Measurements from ENCODE around the gene TMEM18. TPM values are rescaled to one million over a fixed set of nuclear protein-coding genes. Genes with fewer than 3 reads are reported as not detected.

The TMEM18 gene
- polyA plus RNA-seq, 1 donor from 2014 or later, result 58.6 TPM

- H4K20me1 ChIP-seq (ENCODE audit: insufficient read depth), result no peaks in the 10 kb centered on the region
- H3K9me2 ChIP-seq (ENCODE audit: insufficient read depth, low read length), result no peaks in the 10 kb centered on the region
- H3K79me2 ChIP-seq (replicated peaks; ENCODE audit: insufficient read depth, low read length), result no peaks in the 10 kb centered on the region
- no peak overlapping the region for H3K9ac ChIP-seq (ENCODE audit: low read length)
- H2AFZ ChIP-seq (ENCODE audit: low read depth, low read length), result no peak overlapping the region
- no peak overlapping the region for H3K4me3 ChIP-seq (ENCODE audit: low read length)
- no peak overlapping the region for H3K27ac ChIP-seq (ENCODE audit: low read length)
- H3K27me3 ChIP-seq (ENCODE audit: insufficient read depth, low read depth, low read length), result no peaks in the 10 kb centered on the region
- H3K9me3 ChIP-seq (ENCODE audit: low read length), result no peaks in the 10 kb centered on the region
- no peaks in the 10 kb centered on the region for H3F3A ChIP-seq (ENCODE audit: insufficient read depth, low read length, poor library complexity, severe bottlenecking)
- no peaks in the 10 kb centered on the region for H3K36me3 ChIP-seq (ENCODE audit: insufficient read depth, low read length)
- H3K4me2 ChIP-seq (ENCODE audit: low read length), result no peak overlapping the region
- TF ChIP-seq MXI1 (conservative IDR thresholded peaks at IDR 0.05; ENCODE audit: poor library complexity, severe bottlenecking), result no peak
- no peak for TF ChIP-seq REST (IDR thresholded peaks at IDR 0.05; ENCODE audit: borderline replicate concordance)
- TF ChIP-seq RAD21 (conservative IDR thresholded peaks at IDR 0.05), result no peak
- TF ChIP-seq EZH2 (IDR thresholded peaks at IDR 0.05; ENCODE audit: borderline replicate concordance, insufficient read depth, low read length, poor library complexity, severe bottlenecking), result no peak
- no peak for TF ChIP-seq TAF1 (IDR thresholded peaks at IDR 0.05; ENCODE audit: low read depth)
- no peak for TF ChIP-seq CTCF (IDR thresholded peaks at IDR 0.05; ENCODE audit: poor library complexity, severe bottlenecking)
- TF ChIP-seq POLR2AphosphoS5 (IDR thresholded peaks at IDR 0.05), result no peak
- TF ChIP-seq EP300 (conservative IDR thresholded peaks at IDR 0.05; ENCODE audit: poor library complexity, severe bottlenecking), result no peak
- TF ChIP-seq SMC3 (conservative IDR thresholded peaks at IDR 0.05; ENCODE audit: poor library complexity), result no peak
Measured at GRCh38 chr2:652881-653480, 24.2 kb downstream of the TMEM18 start.

- Histone ChIP-seq H2AFZ (ENCODE audit: low read depth, low read length) (no peak overlapping the region), H3K79me2 (replicated peaks; ENCODE audit: insufficient read depth, low read length) (no peaks in the 10 kb centered on the region), H3K4me2 (ENCODE audit: low read length) (no peak overlapping the region), H3K9ac (ENCODE audit: low read length) (no peak overlapping the region), H3K27me3 (ENCODE audit: insufficient read depth, low read depth, low read length) (no peaks in the 10 kb centered on the region), H3F3A (ENCODE audit: insufficient read depth, low read length, poor library complexity, severe bottlenecking) (no peaks in the 10 kb centered on the region), H3K9me3 (ENCODE audit: low read length) (no peaks in the 10 kb centered on the region), H4K20me1 (ENCODE audit: insufficient read depth) (no peaks in the 10 kb centered on the region), H3K9me2 (ENCODE audit: insufficient read depth, low read length) (no peaks in the 10 kb centered on the region), H3K27ac (ENCODE audit: low read length) (no peak overlapping the region), H3K36me3 (ENCODE audit: insufficient read depth, low read length) (no peaks in the 10 kb centered on the region), H3K4me3 (ENCODE audit: low read length) (no peak overlapping the region)
- no peak for TF ChIP-seq EP300 (conservative IDR thresholded peaks at IDR 0.05; ENCODE audit: poor library complexity, severe bottlenecking)
- TF ChIP-seq SMC3 (conservative IDR thresholded peaks at IDR 0.05; ENCODE audit: poor library complexity), result no peak
- no peak for TF ChIP-seq EZH2 (IDR thresholded peaks at IDR 0.05; ENCODE audit: borderline replicate concordance, insufficient read depth, low read length, poor library complexity, severe bottlenecking)
- no peak for TF ChIP-seq REST (IDR thresholded peaks at IDR 0.05; ENCODE audit: borderline replicate concordance)
- no peak for TF ChIP-seq POLR2AphosphoS5 (IDR thresholded peaks at IDR 0.05)
- no peak for TF ChIP-seq RAD21 (conservative IDR thresholded peaks at IDR 0.05)
- no peak for TF ChIP-seq CTCF (IDR thresholded peaks at IDR 0.05; ENCODE audit: poor library complexity, severe bottlenecking)
- no peak for TF ChIP-seq MXI1 (conservative IDR thresholded peaks at IDR 0.05; ENCODE audit: poor library complexity, severe bottlenecking)
- no peak for TF ChIP-seq TAF1 (IDR thresholded peaks at IDR 0.05; ENCODE audit: low read depth)
Measured at GRCh38 chr2:651951-652373, 25.2 kb downstream of the TMEM18 start.

All from neural cell (in vitro differentiated cells).